PFSK-1 (cell line): ENCODE data around the gene DCTPP1.

Experiments used
- FOXP2 ChIP-seq: optimal IDR thresholded peaks from 2 replicates; pipeline ENCODE3; 2011; ENCODE audit warnings: borderline replicate concordance, control low read depth, inconsistent platforms; ENCODE audit not compliant: insufficient read depth; ENCODE audit errors: extremely low read length, extremely low read depth
- POLR2AphosphoS5 ChIP-seq: IDR thresholded peaks from 2 replicates; pipeline ENCODE4 v1.6.1; 2012; ENCODE audit warnings: low read depth, mild to moderate bottlenecking, control low read depth, low read length, moderate library complexity
- SIN3A ChIP-seq: IDR thresholded peaks from 2 replicates; pipeline ENCODE4 v1.6.1; 2012; ENCODE audit warnings: mild to moderate bottlenecking, low read length, moderate library complexity, borderline replicate concordance; ENCODE audit not compliant: insufficient read depth
- TAF1 ChIP-seq: IDR thresholded peaks from 2 replicates; pipeline ENCODE4 v1.6.1; 2012; ENCODE audit warnings: low read length, control low read depth, borderline replicate concordance; ENCODE audit not compliant: insufficient read depth
- TF ChIP-seq, protein P1 (sequence below), 2 experiments: IDR thresholded peaks; 2 replicates each; pipeline versions ENCODE4 v1.6.1 to v1.8.0; 2011 to 2012; ENCODE audit warnings: low read depth in 2 of 2, low read length in 2 of 2, control low read depth in 1 of 2, inconsistent platforms in 1 of 2, mild to moderate bottlenecking in 1 of 2, moderate library complexity in 1 of 2; ENCODE audit not compliant: insufficient read depth in 1 of 2

DNA sequence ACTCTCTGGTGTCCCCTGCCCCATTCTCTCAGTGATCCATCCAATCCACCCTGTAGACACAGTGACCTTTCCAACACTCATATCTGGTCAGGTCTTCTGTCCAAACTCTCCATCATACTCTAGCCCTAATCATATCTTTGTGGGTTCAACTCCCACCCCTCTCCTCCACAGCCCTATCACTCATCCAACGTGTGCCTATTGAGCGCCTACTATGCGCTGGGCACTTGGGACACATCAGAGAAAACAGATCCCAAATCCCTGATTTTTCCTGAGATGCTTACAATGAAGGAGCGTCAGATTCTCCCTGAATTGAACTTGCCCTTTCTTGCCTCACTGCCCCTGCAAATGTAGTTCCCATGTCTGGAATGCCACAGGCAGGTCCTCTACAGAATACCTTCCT lies 1.8 kb downstream of the DCTPP1 start:
- no peak for TF ChIP-seq POLR2AphosphoS5
- TF ChIP-seq, protein P1, sequence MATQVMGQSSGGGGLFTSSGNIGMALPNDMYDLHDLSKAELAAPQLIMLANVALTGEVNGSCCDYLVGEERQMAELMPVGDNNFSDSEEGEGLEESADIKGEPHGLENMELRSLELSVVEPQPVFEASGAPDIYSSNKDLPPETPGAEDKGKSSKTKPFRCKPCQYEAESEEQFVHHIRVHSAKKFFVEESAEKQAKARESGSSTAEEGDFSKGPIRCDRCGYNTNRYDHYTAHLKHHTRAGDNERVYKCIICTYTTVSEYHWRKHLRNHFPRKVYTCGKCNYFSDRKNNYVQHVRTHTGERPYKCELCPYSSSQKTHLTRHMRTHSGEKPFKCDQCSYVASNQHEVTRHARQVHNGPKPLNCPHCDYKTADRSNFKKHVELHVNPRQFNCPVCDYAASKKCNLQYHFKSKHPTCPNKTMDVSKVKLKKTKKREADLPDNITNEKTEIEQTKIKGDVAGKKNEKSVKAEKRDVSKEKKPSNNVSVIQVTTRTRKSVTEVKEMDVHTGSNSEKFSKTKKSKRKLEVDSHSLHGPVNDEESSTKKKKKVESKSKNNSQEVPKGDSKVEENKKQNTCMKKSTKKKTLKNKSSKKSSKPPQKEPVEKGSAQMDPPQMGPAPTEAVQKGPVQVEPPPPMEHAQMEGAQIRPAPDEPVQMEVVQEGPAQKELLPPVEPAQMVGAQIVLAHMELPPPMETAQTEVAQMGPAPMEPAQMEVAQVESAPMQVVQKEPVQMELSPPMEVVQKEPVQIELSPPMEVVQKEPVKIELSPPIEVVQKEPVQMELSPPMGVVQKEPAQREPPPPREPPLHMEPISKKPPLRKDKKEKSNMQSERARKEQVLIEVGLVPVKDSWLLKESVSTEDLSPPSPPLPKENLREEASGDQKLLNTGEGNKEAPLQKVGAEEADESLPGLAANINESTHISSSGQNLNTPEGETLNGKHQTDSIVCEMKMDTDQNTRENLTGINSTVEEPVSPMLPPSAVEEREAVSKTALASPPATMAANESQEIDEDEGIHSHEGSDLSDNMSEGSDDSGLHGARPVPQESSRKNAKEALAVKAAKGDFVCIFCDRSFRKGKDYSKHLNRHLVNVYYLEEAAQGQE (IDR thresholded peaks at IDR 0.05; ENCODE audit: insufficient read depth in 1 of 2, low read depth in 2 of 2, low read length in 2 of 2) = no peak
- no peak for TF ChIP-seq TAF1
- TF ChIP-seq SIN3A = no peak
- TF ChIP-seq FOXP2 = no peak
